HG03103 (cell line): Measurements from ENCODE around the gene NLRC5.
"Not testable (repeated sequence)": the region's sequence is repeated elsewhere in the genome, so short reads cannot be mapped to it uniquely, and the experiment has no call there.

ENCODE experiments used
- ATAC-seq: cut with Tn5 transposase; IDR thresholded peaks from one replicate; pipeline ENCODE4 v1.9.1; 2021; ENCODE audit warnings: low read depth; ENCODE audit not compliant: unreplicated experiment

The NLRC5 gene

GRCh38 chr16:56980792-56981724, 8.3 kb upstream of the NLRC5 start:
- ATAC-seq: no peak

GRCh38 chr16:56981729-56982271, 7.6 kb upstream of the NLRC5 start:
- ATAC-seq: no peak

GRCh38 chr16:56982695-56983094, 6.7 kb upstream of the NLRC5 start:
- ATAC-seq: no peak

- no peak for ATAC-seq
These were observed 6.1 kb upstream of the NLRC5 start for GRCh38 chr16:56983211-56983751.

- no peak for ATAC-seq
These were observed 4.7 kb upstream of the NLRC5 start for GRCh38 chr16:56984639-56985038.

GRCh38 chr16:56985288-56985961, 3.9 kb upstream of the NLRC5 start:
- ATAC-seq: no peak

- ATAC-seq: no peak
These were observed 3.4 kb upstream of the NLRC5 start for GRCh38 chr16:56985962-56986360.

GRCh38 chr16:56986361-56986760, 3.0 kb upstream of the NLRC5 start:
- ATAC-seq: no peak

- not testable (repeated sequence) for ATAC-seq
These were observed 2.4 kb upstream of the NLRC5 start for GRCh38 chr16:56986908-56987307.

- no peak for ATAC-seq
These were observed 1.7 kb upstream of the NLRC5 start for GRCh38 chr16:56987692-56988091.

- ATAC-seq: no peak
These were observed 1.0 kb upstream of the NLRC5 start for GRCh38 chr16:56988161-56988947.

- ATAC-seq: no peak
These were observed 631 bp downstream of the NLRC5 start for GRCh38 chr16:56989988-56990387.

- no peak for ATAC-seq
These were observed 1.3 kb downstream of the NLRC5 start for GRCh38 chr16:56990407-56991286.

- ATAC-seq: not testable (repeated sequence)
These were observed 3.1 kb downstream of the NLRC5 start for GRCh38 chr16:56992431-56992830.

- no peak for ATAC-seq
These were observed 3.8 kb downstream of the NLRC5 start for GRCh38 chr16:56993204-56993603.

- ATAC-seq: no peak
These were observed 5.0 kb downstream of the NLRC5 start for GRCh38 chr16:56994311-56994710.

- ATAC-seq: no peak
These were observed 5.9 kb downstream of the NLRC5 start for GRCh38 chr16:56995136-56995805.

GRCh38 chr16:56997264-56997663, 7.9 kb downstream of the NLRC5 start:
- no peak for ATAC-seq

GRCh38 chr16:56997931-56998330, 8.6 kb downstream of the NLRC5 start:
- ATAC-seq: no peak
